Endothelial cell of umbilical vein (primary cell): ENCODE measurements around the gene ISL1. TPM values are rescaled to one million over a fixed set of nuclear protein-coding genes. Genes with fewer than 3 reads are reported as not detected.

Experiments
- BruUV-seq: library from RNA; stranded (reverse); fragments of 400-500 nt; replicated peaks from 2 replicates; lab custom pipeline; 2021; lab: Mats Ljungman, UMichigan
- CTCF ChIA-PET: fragments of 300-600, 350-600 bp; sonication (Branson Sonifier 250); formaldehyde crosslinking; loops from one replicate; lab custom pipeline; 2021; ENCODE audit warnings: antibody characterized with exemption, inconsistent platforms; lab: Charles Lee
- POLR2A ChIA-PET: fragments of 300-600, 350-600 bp; sonication (Branson Sonifier 250); formaldehyde crosslinking; loops from one replicate; lab custom pipeline; 2021; ENCODE audit warnings: antibody characterized with exemption, inconsistent platforms; lab: Charles Lee
- DNase-seq: peaks from one replicate; pipeline ENCODE4 v3.0.0-alpha.2; 2011; ENCODE audit warnings: low read depth, low spot score
- FAIRE-seq: peaks from 2 replicates; lab custom pipeline; 2011; peaks lifted over from hg19 to GRCh38; lab: Jason Lieb, UNC
- H2AFZ ChIP-seq: 2 replicates; pipeline ENCODE4 v1.6.0; 2012; ENCODE audit warnings: low read depth, low read length, control low read depth, inconsistent platforms
- H3K27ac ChIP-seq: 2 replicates; pipeline ENCODE4 v1.5.1; 2011; ENCODE audit warnings: low read depth, mild to moderate bottlenecking, control low read depth, low read length, moderate library complexity; ENCODE audit not compliant: insufficient read depth
- H3K27me3 ChIP-seq, 2 experiments: 2 replicates each; pipeline versions ENCODE4 v1.6.0 to v1.6.1; 2011; ENCODE audit warnings: low read length in 2 of 2, mixed read lengths in 1 of 2; ENCODE audit not compliant: control insufficient read depth in 2 of 2, insufficient read depth in 2 of 2
- H3K36me3 ChIP-seq, 2 experiments: 2 replicates in 1 of 2; 3 replicates in 1 of 2; pipeline ENCODE4 v1.5.1; 2011; ENCODE audit warnings: low read length in 2 of 2, mild to moderate bottlenecking in 1 of 2, moderate library complexity in 1 of 2; ENCODE audit not compliant: control insufficient read depth in 2 of 2, insufficient read depth in 2 of 2; ENCODE audit errors: extremely low read depth in 1 of 2
- H3K4me1 ChIP-seq: 3 replicates; pipeline ENCODE4 v1.5.1; 2011; ENCODE audit warnings: mild to moderate bottlenecking, low read length; ENCODE audit not compliant: control insufficient read depth, insufficient read depth; ENCODE audit errors: extremely low read depth
- H3K4me2 ChIP-seq: 2 replicates; pipeline ENCODE4 v1.6.1; 2011; ENCODE audit warnings: low read length, control low read depth, mixed read lengths; ENCODE audit not compliant: insufficient read depth
- H3K4me3 ChIP-seq, 3 experiments: fragments of 200-600 bp in 1 of 3; sonication (generic), shearing (Covaris generic) in 1 of 3; replicated peaks in 1 of 3; 2 replicates each; pipeline ENCODE4 v1.5.1; 2011 to 2016; ENCODE audit warnings: control low read depth in 3 of 3, low read length in 3 of 3, mild to moderate bottlenecking in 2 of 3, inconsistent platforms in 1 of 3, low read depth in 1 of 3, moderate library complexity in 1 of 3; ENCODE audit not compliant: insufficient read depth in 1 of 3
- H3K79me2 ChIP-seq: 2 replicates; pipeline ENCODE4 v1.6.0; 2012; ENCODE audit warnings: low read length, inconsistent platforms; ENCODE audit not compliant: control insufficient read depth, insufficient read depth
- H3K9ac ChIP-seq: replicated peaks from 2 replicates; pipeline ENCODE3; 2011; ENCODE audit warnings: low read length, control low read depth; ENCODE audit not compliant: insufficient read depth; ENCODE audit errors: extremely low read depth
- H3K9me1 ChIP-seq: replicated peaks from 3 replicates; pipeline ENCODE4 v1.6.0; 2011; ENCODE audit warnings: mild to moderate bottlenecking, low read length; ENCODE audit not compliant: control insufficient read depth, insufficient read depth; ENCODE audit errors: extremely low read depth
- H3K9me3 ChIP-seq: replicated peaks from 2 replicates; pipeline ENCODE4 v1.5.1; 2012; ENCODE audit warnings: low read length, inconsistent platforms; ENCODE audit not compliant: control insufficient read depth, insufficient read depth
- H4K20me1 ChIP-seq: replicated peaks from 2 replicates; pipeline ENCODE3; 2011; ENCODE audit warnings: mild to moderate bottlenecking, low read length; ENCODE audit not compliant: control insufficient read depth, insufficient read depth; ENCODE audit errors: extremely low read depth
- EZH2 ChIP-seq: IDR thresholded peaks from 2 replicates; pipeline ENCODE4 v1.6.1; 2012; ENCODE audit warnings: borderline replicate concordance, low read depth, mild to moderate bottlenecking, moderate library complexity, low read length, inconsistent platforms; ENCODE audit not compliant: severe bottlenecking
- MYC ChIP-seq: IDR thresholded peaks from one replicate; pipeline ENCODE4 v1.6.1; 2011; ENCODE audit warnings: mild to moderate bottlenecking, low read depth, low read length
- dilution Hi-C: fragments of 300-500 bp; cut with MboI; formaldehyde crosslinking; loops from one replicate; pipeline ENCODE4 v1.15.0; 2019; ENCODE audit warnings: low sequenced_read_pairs; ENCODE audit not compliant: extremely low pct_ligation_motif_present
- intact Hi-C: fragments of 100-400 bp; cut with micrococcal nuclease; formaldehyde crosslinking; loops from one replicate; pipeline ENCODE4 v1.10.0; 2022
- polyA plus RNA-seq, 4 experiments: library from polyadenylated mRNA; depleted of rRNA in 3 of 4; stranded (reverse) in 3 of 4; unstranded in 1 of 4; fragments of >200 nt; gene quantifications; 2 replicates each; pipeline versions ENCODE4 v1.2.1 to v1.2.3, GENCODE V29; 2011 to 2012; ENCODE audit warnings: missing spikeins in 1 of 4
- total RNA-seq: library from RNA; stranded (reverse); gene quantifications from 2 replicates; pipeline ENCODE4 v1.2.3, GENCODE V29; 2021
- TF ChIP-seq, protein P1 (sequence below): IDR thresholded peaks from 2 replicates; pipeline ENCODE4 v1.6.1; 2011; ENCODE audit not compliant: insufficient read depth, insufficient read length
- TF ChIP-seq, protein P2 (sequence below), 2 donors: IDR thresholded peaks; 1 replicate in 1 of 2; 2 replicates in 1 of 2; pipeline ENCODE4 v1.5.1; 2011; ENCODE audit warnings: low read length in 2 of 2, mild to moderate bottlenecking in 2 of 2, moderate library complexity in 2 of 2, control low read depth in 1 of 2, inconsistent platforms in 1 of 2, low read depth in 1 of 2; ENCODE audit not compliant: insufficient read depth in 1 of 2; ENCODE audit errors: extremely low read depth in 1 of 2

The ISL1 gene
- total and polyA plus RNA-seq, 2 donors (not counting 3 experiments of a cell fraction or from before 2014, with no cell fraction given), result 0.28 to 1.1 TPM

DNA sequence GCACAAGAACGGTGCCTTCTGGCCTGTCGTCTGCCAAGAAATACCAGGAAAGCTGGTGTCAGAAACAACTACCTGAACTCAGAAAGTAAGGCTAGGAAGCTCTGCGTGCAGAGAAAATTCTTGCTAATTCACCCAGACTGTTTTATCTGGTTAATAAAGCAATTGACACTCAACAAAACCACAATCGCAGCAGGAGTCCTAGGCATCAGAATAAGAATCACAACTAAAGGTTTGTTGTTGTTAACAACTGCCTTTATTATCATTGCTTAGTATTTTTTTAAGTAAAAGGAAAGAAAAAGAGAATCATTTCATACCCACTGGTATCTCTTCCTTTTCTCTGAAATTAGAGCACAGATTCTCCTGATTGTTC, 3.9 kb upstream of the ISL1 start:
- Histone ChIP-seq H3K4me3 (no peak overlapping the region), H3K79me2 (no peaks in the 10 kb centered on the region), H3K4me1 (peaks cover 18% of the 10 kb centered on the region), H3K27me3 (peaks cover 31 to 67% of the 10 kb centered on the region in 2 experiments), H3K4me2 (no peak overlapping the region), H2AFZ (no peak overlapping the region), H3K9me1 (no peaks in the 10 kb centered on the region), H4K20me1 (no peaks in the 10 kb centered on the region), H3K9me3 (no peaks in the 10 kb centered on the region), H3K27ac (no peak overlapping the region), H3K36me3 (no peaks in the 10 kb centered on the region), H3K9ac (no peak overlapping the region)
- no peak for DNase-seq
- ChIA-PET POLR2A (interaction anchor here (0.6 kb wide), 1 partner anchor 863 kb away, joined by 3 read pairs; no protein-coding TSS in a partner anchor), CTCF (interaction anchor here (1.3 to 1.5 kb wide), 3 partner anchors 416 to 977 kb away, joined by 3 to 6 read pairs (median 5); no protein-coding TSS in a partner anchor)
- no TSS peak for BruUV-seq
- dilution Hi-C loops (no loop called here), intact Hi-C loops (no loop called here)
- TF ChIP-seq EZH2, result no peak
- TF ChIP-seq MYC, result no peak
- TF ChIP-seq, protein P1, sequence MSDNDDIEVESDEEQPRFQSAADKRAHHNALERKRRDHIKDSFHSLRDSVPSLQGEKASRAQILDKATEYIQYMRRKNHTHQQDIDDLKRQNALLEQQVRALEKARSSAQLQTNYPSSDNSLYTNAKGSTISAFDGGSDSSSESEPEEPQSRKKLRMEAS, result no peak
- TF ChIP-seq, protein P2, sequence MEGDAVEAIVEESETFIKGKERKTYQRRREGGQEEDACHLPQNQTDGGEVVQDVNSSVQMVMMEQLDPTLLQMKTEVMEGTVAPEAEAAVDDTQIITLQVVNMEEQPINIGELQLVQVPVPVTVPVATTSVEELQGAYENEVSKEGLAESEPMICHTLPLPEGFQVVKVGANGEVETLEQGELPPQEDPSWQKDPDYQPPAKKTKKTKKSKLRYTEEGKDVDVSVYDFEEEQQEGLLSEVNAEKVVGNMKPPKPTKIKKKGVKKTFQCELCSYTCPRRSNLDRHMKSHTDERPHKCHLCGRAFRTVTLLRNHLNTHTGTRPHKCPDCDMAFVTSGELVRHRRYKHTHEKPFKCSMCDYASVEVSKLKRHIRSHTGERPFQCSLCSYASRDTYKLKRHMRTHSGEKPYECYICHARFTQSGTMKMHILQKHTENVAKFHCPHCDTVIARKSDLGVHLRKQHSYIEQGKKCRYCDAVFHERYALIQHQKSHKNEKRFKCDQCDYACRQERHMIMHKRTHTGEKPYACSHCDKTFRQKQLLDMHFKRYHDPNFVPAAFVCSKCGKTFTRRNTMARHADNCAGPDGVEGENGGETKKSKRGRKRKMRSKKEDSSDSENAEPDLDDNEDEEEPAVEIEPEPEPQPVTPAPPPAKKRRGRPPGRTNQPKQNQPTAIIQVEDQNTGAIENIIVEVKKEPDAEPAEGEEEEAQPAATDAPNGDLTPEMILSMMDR (IDR thresholded peaks at IDR 0.05; ENCODE audit: extremely low read depth in 1 of 2, insufficient read depth in 1 of 2, low read depth in 1 of 2, low read length in 2 of 2), result no peak
- FAIRE-seq, result no peak
